ENCODE data around the gene LCA5L.
"Not testable (repeated sequence)": the region's sequence is repeated elsewhere in the genome, so short reads cannot be mapped to it uniquely, and the experiment has no call there.

The LCA5L gene

GRCh38 chr21:39386899-39387298 is 58.7 kb downstream of the LCA5L start:
- no peak for DNase-seq

- DNase-seq: no peak
Observed at GRCh38 chr21:39386194-39386593, 59.4 kb downstream of the LCA5L start.

DNA sequence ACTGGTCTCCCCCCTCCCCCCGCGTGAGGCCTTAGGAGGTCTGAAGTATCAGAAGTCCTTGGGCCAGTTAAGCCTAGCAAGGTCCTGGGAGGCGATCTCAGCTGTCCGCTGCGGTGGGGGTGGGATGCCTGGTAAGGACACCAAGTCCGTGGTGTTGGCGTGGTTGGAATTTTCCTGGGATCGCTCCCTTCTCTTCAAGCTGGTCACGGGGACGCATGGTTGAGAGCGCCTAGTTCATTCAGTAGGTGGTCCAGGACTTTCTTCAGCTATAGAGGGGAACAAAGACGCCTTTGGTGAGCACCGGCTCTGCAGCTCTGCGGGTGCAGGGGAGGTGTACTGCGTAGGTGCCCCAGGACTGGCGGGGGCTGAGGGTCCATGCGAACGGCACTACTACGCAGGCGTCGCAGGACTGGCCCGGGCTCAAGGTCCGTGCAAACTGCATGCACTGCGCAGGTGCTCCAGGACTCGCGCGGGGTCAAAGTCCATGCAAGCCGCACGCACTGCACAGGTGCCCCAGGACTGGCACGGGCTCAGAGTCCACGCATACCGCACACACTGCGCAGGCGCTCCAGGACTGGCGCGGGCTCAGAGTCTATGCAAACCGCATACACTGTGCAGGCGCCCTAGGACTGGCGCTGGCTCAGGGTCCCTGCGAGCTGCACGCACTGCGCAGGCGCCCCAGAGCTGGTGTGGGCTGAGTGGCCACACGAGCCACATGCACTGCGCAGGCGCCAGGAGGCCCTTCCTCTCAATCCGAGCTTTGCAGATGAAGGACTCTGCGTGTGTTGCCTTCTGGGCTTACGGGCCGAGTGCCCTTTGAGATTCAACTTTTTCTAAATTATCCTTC is 60.1 kb downstream of the LCA5L start:
- DNase-seq: peak; percentile 15

- DNase-seq: no peak
Observed at GRCh38 chr21:39384674-39385298, 60.8 kb downstream of the LCA5L start.

DNA sequence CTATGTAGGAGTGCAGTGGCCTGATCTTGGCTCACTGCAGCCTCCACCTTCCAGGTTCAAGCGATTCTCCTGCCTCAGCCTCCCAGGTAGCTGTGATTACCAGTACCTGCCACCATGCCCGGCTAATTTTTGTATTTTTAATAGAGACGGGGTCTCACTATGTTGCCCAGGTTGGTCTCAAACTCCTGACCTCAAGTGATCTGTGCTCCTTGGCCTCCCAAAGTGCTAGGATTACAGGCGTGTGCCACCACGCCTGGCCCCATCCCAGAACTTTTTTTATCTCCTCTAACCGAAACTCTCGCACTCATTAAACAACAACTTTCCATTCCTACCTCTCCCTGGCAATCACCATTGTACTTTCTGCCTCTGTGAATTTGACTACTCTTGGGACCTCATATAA is 63.5 kb downstream of the LCA5L start:
- not testable (repeated sequence) for DNase-seq

DNA sequence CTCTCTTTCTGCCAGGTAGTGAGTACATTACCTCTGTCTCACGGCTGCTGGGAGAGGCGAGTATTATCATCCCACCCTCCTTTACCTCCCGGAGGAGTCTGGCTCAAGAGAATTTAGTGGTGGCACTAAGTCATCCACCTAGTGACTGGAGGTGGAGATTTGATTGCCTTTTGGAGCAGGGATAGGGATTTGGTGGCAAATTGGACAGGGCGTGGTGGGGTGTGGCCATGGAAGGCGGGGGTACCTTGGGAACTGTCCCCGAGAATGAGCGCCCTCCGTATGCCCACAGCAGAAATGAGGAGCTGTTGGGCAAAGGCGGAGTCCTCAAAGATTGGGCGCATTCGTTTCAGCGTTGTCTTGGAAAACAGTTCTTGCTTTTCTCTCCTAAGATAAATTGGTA is 64.6 kb downstream of the LCA5L start:
- no peak for DNase-seq

- DNase-seq: peak; percentile 60
Observed at GRCh38 chr21:39379986-39380891, 65.3 kb downstream of the LCA5L start.

GRCh38 chr21:39377444-39378050 is 68.0 kb downstream of the LCA5L start:
- no peak for DNase-seq

DNA sequence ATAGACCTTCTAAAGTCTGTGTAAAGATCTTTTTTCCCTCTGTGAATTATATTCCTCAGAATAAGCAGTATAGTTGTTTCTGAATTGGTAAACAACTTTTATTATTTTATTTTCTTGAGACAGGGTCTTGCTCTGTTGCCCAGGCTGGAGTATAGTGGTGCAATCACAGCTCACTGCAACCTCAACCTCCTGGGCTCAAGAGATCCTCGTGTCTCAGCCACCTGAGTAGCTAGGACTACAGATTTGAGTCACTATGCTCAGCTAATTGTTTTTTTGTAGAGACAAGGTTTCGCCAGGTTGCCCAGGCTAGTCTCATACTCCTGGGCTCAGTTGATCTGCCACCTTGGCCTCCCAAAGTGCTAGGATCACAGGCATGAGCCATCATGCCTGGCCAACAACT is 70.1 kb downstream of the LCA5L start:
- DNase-seq: no peak

DNA sequence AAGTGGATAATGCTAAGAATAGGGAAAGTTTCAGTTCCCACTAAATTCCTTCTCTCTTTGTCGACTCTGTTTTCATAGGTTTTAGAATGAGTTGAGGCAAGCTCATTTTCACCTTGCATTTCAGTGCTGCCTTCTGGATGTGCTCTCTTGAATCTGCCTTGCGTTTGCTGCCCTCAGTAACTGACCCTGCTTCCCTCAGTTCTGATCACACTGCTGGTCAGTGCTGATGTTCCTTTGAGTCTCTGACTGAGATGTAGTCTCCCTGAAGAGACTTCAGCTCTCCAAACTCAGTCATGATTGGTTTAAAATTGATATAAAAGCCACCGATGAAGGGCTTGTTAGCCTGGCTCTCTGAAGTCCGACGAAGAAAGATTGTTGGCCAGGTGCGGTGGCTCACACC is 71.5 kb downstream of the LCA5L start:
- no peak for DNase-seq

GRCh38 chr21:39373634-39374033 is 71.9 kb downstream of the LCA5L start:
- no peak for DNase-seq

- not testable (repeated sequence) for DNase-seq
Observed at GRCh38 chr21:39369896-39370288, 75.7 kb downstream of the LCA5L start.

DNA sequence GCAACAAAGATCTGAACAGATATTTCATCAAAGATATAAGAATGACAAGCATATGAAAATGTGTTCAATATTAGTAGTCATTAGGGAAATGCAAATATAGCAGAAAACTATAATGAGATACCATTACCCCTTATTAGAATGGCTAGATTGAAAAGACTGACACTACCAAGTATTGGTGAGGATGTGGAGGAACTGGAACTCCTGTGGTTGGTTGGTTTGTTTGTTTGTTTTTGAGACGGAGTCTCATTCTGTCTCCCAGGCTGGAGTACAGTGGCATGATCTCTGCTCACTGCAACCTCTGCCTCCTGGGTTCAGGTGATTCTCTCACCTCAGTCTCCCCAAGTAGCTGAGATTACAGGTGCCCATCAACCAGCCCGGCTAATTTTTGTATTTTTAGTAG is 77.8 kb downstream of the LCA5L start:
- DNase-seq: no peak

- no peak for DNase-seq
Observed at GRCh38 chr21:39366563-39366962, 79.0 kb downstream of the LCA5L start.

GRCh38 chr21:39364949-39365348 is 80.6 kb downstream of the LCA5L start:
- no peak for DNase-seq

GRCh38 chr21:39363607-39364555 is 81.7 kb downstream of the LCA5L start:
- DNase-seq: no peak

DNA sequence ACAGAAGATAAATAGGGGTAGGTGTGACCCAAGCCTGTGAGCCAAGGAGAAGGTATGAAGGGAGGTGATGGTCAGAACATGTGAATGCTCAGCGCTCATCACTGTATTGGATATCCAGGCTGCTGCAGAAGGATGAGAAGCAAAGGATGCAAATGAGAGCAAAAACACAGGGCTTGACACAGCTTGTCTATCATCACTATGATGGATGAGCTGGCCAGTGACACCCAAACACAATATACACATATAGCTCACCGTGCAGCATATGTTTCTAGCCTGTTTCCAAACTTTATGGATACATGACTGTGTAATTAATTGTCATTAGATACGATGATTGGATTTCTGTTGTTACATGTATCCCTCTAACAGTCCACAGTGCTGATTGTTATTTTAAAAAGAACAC is 82.8 kb downstream of the LCA5L start:
- no peak for DNase-seq

- DNase-seq: no peak
Observed at GRCh38 chr21:39359382-39359781, 86.2 kb downstream of the LCA5L start.
